HG03571 (cell line): ENCODE measurements around the gene CBFB.
"Not testable (repeated sequence)": the region's sequence is repeated elsewhere in the genome, so short reads cannot be mapped to it uniquely, and the experiment has no call there.

Experiments
- ATAC-seq: cut with Tn5 transposase; IDR thresholded peaks from one replicate; pipeline ENCODE4 v1.9.1; 2021; ENCODE audit not compliant: unreplicated experiment

The CBFB gene

GRCh38 chr16:67028696-67029253, at the start of gene CBFB:
TSS of gene CBFB (plus strand) at chr16:67029149. CDS start at chr16:67029408, 259 bp downstream.
- ATAC-seq, result peak; percentile 76

GRCh38 chr16:66983033-66983432, 45.9 kb upstream of the CBFB start:
- no peak for ATAC-seq

- ATAC-seq, result no peak
These were observed 44.0 kb upstream of the CBFB start for GRCh38 chr16:66984892-66985311.

GRCh38 chr16:66986559-66986958, 42.4 kb upstream of the CBFB start:
- no peak for ATAC-seq

- no peak for ATAC-seq
These were observed 40.7 kb upstream of the CBFB start, which contains the start of gene CES4A for GRCh38 chr16:66988197-66988788. TSS of gene CES4A (plus strand) at chr16:66988589. CDS start at chr16:66988773, 184 bp downstream.

GRCh38 chr16:66991545-66992077, 37.3 kb upstream of the CBFB start:
- no peak for ATAC-seq

- ATAC-seq, result not testable (repeated sequence)
These were observed 35.4 kb upstream of the CBFB start for GRCh38 chr16:66993558-66993957.

- ATAC-seq, result no peak
These were observed 32.5 kb upstream of the CBFB start for GRCh38 chr16:66996324-66996982.

- ATAC-seq, result no peak
These were observed 32.0 kb upstream of the CBFB start for GRCh38 chr16:66996983-66997358.

- ATAC-seq, result no peak
These were observed 28.3 kb upstream of the CBFB start for GRCh38 chr16:67000384-67001351.

- no peak for ATAC-seq
These were observed 27.2 kb upstream of the CBFB start for GRCh38 chr16:67001726-67002125.

- no peak for ATAC-seq
These were observed 21.9 kb upstream of the CBFB start for GRCh38 chr16:67006930-67007658.

- ATAC-seq, result no peak
These were observed 19.8 kb upstream of the CBFB start for GRCh38 chr16:67009158-67009557.

- ATAC-seq, result no peak
These were observed 17.7 kb upstream of the CBFB start for GRCh38 chr16:67011274-67011673.

- no peak for ATAC-seq
These were observed 15.6 kb upstream of the CBFB start for GRCh38 chr16:67013233-67013822.

GRCh38 chr16:67013823-67014633, 14.9 kb upstream of the CBFB start:
- no peak for ATAC-seq

GRCh38 chr16:67014634-67015312, 14.2 kb upstream of the CBFB start:
- no peak for ATAC-seq

GRCh38 chr16:67015313-67015731, 13.6 kb upstream of the CBFB start:
- ATAC-seq, result no peak

- ATAC-seq, result no peak
These were observed 12.8 kb upstream of the CBFB start for GRCh38 chr16:67016143-67016542.
